Cerebellar nuclear complex (tissue), 1 donor: ENCODE data around the gene CSNK1G1.
"Not testable (repeated sequence)": the region's sequence is repeated elsewhere in the genome, so short reads cannot be mapped to it uniquely, and the experiment has no call there.

ENCODE experiments used
- DNase-seq, 2 experiments: peaks; one replicate each; lab custom pipeline; 2025; lab: John Stamatoyannopoulos, UW

Gene CSNK1G1

DNA sequence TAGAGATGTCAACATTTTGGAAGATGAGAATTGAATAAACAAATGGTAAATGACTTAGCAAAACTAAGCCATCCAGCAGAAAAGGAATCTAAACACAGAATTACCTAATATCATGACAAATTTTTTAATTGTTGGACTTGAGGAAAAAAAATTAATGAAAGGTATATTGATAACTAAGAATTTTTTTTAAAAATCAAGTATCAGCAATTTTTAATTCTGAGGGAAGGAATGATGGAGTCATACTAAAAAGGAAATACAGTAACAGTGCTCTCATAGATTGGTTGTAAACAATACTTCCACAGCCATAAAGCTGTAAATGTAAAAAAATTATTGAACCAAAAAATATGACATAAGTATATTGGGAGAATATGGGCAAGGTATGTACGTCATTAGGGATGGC lies 68.0 kb downstream of the CSNK1G1 start:
- DNase-seq, result no peak

GRCh38 chr15:64286473-64286872 lies 69.5 kb downstream of the CSNK1G1 start:
- no peak for DNase-seq

- DNase-seq, result no peak
Observed at GRCh38 chr15:64285871-64286270, 70.1 kb downstream of the CSNK1G1 start.

GRCh38 chr15:64285150-64285549 lies 70.8 kb downstream of the CSNK1G1 start:
- DNase-seq, result no peak

- no peak for DNase-seq
Observed at GRCh38 chr15:64284042-64284441, 71.9 kb downstream of the CSNK1G1 start.

DNA sequence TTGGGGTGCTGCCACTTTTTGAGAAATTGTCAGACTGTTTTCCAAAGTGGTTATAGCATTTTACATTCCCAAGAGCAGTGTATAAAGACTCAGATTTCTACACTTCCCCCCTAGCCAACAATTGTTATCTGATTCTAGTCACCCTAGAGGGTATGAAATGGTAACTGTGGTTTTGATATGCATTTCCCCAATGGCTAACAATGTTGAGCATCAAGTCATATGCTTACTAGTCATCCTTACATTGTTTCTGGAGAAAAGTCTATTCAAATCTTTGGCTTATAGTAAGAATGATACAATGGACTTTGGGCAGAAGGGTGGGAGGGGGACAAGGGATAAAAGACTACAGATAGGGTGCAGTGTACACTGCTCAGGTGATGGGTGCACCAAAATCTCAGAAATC lies 73.3 kb downstream of the CSNK1G1 start:
- no peak for DNase-seq

DNA sequence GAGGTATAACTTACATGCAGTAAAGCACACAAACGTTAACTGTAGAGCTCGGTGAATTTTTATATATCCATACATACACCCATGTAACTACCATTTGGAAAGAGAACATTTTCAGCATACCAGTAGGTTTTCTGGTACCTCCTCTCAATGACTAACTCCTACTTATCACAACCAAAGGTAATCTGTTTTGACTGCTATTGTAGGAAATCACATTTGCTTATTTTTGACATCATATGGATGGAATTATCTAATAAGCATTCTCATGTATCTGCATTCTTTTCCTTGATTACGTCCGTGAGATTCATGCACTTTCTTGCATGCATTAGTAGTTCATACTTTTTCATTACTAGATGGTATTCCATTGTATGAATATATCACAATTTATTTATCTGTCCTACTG lies 76.8 kb downstream of the CSNK1G1 start:
- DNase-seq, result no peak

DNA sequence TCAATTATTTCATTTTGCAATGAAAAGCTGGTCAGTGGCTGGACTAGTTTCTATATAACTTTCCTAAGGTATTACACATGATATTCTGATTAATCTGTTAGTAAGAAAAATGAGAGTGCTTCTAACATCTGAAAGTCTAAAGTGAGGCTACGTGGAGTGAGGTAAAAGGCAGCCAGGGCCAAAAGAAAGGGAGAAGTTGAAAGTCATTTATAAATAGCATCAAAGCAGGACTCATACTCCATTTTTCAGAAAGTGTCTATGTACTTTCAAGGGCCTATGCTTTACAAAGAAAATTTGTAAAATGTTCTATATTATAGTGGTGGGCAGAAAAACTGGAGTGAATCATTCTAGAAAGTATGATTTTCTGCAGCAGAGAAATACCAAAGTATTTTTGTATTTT lies 80.0 kb downstream of the CSNK1G1 start:
- DNase-seq, result no peak

GRCh38 chr15:64274341-64274950 lies 81.5 kb downstream of the CSNK1G1 start:
- DNase-seq, result no peak

DNA sequence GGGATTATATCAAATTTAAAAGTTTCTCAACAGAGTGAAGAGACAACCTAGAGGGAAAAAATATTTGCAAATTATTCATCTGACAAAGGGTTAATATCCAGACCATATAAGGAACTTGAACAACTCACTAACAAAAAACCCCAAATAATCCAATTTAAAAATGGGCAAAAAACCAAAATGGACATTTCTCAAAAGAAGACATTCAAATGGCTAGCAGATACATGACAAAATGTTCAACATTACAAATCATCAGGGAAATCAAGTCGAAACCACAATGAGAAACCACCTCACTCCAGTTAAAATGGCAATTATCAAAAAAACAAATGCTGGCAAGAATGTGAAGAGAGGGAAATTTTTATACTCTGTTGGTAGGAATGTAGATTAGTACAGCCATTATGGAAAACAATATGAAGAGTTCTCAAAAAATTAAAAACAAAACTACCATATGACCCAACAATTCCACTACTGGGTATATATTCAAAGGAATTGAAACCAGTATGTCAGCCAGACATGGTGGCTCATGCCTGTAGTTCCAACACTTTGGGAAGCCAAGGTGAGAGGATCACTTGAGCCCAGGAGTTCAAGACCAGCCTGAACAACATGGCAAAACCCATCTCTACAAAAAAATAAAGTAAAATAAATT lies 88.5 kb downstream of the CSNK1G1 start:
- no peak for DNase-seq

DNA sequence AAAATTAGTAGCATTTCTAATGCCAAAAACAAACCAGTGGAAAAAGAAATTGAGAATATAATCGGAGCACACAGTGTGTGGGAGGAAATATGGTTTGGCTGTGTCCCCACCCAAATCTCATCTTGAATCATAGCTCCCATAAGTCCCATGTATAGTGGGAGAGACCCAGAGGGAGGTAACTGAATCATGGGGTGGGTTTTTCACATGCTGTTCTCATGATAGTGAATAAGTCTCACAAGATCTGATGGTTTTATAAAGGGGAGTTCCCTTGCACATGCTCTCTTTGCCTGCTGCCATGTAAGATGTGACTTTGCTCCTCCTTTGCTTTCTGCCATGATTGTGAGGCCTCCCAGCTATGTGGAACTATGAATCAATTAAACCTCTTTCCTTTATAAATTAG lies 90.8 kb downstream of the CSNK1G1 start:
- DNase-seq, result not testable (repeated sequence)

DNA sequence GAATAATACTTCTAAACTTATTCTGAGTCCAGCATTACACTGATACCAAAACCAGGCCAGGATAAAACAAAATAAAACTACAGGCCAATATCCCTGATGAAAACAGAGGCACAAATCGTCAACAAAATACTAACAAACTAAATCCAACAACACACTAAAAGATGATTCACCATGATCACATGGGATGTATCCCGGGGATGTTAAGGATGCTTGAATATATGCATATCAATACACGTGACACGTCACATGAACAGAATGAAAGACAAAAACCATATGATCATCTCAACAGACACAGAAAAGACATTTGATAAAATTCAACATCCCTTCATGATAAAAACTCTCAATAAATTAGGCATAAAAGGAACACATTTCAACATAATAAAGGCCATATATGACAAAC lies 91.5 kb downstream of the CSNK1G1 start:
- no peak for DNase-seq

DNA sequence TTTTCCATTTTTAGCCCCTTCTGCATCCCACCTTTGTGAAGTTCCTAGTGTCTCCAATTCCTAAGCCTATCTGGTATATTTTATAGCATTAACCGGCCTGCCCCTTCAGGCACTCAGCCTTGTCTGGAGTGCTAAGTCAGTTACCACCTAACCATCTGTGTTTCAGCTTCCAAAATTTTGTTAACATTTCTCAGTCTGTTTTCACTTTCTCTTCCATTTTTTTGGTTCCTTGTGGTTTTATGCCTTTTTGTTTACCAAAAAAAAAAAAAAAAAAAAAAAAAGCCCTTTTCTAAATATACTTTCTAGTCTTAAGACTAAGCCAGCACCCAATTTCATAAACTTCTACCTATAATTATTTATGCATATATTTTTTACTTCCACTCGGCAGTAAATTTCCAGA lies 92.4 kb downstream of the CSNK1G1 start:
- DNase-seq, result no peak

DNA sequence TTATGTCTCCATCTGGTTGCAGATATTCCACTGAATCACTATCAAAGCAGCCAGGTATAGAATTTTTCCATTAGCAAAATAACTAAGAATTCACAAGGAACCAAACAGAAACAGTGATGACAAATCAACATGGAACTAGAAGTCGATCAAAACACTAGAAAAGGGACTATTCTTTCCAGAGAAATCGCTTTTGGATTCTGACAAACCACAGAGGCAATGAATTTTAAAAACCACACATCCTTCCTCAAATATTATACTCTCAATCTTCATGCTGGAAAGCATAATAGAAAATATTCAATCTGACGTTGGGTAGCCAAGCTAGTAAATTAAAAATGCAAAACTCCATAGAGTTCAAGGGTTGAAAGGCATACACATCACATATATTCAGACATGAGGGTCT lies 99.9 kb downstream of the CSNK1G1 start:
- no peak for DNase-seq

DNA sequence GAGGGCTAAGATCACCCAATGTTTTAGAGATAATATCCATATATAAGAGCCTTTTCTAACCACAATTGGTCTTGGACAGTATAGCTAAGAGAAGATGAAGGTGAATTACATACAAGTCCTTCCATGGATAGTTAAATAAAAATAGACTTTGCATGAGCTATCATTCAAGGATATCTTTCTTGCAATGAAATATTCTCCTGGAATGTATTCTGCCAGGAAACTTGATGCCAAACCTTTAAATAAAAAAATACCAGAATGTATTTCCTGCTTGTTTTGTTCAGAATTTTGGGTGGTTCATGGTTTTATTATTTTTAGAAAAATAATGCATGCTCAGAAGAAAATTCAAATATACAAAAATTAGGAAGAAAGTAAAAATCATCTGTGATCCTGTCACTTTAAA lies 104.3 kb downstream of the CSNK1G1 start:
- no peak for DNase-seq

GRCh38 chr15:64251121-64251520 lies 104.9 kb downstream of the CSNK1G1 start:
- no peak for DNase-seq

DNA sequence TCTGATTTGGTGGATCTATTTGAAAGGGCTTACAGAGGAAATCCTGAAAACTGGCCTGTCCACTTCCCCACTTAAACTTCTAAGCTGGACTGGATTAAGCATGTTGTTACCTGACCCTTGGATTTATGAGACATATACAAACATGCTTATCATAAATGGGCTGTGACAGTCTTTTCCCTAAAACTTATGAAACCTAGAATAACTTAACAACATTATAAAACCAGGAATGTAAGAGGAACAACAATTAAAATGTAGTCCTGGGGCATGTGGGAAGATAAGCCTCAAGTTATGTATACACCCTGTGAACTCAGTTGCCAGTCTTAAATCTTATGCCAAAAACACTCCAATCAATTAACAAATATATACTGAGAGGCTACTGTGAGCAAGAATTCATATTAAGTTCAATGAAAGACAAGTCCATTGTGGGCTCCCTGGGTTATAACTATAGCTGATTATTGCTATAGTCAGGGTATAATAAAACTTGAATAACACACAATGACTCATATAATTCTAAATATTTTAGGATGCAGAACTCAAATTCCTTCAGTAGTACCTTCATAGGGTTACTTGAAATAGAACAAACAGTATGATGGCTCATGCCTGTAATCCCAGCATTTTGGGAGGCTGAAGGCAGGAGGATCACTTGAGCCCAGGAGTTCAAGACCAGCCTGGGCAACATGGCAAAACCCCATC lies 105.9 kb downstream of the CSNK1G1 start:
- no peak for DNase-seq

DNA sequence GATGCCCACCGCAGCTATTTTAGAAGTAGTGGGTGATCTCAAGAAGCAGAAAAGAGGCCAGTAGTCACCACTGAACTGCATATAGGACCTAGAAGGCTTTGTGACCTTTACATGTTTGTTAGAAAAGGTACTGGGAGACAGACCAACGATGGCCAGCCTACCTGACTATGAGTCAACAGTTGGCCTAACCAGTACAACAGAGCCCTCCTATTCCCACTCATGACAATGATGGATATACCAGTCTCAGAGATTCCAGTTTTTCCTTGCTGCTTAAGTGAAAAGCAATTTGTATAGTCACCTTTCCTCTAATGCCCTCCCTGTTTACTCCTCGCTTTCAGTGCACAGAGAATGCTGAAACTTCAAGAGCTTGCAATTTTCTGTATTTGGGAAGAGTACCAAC lies 106.6 kb downstream of the CSNK1G1 start:
- no peak for DNase-seq

GRCh38 chr15:64247906-64248541 lies 107.9 kb downstream of the CSNK1G1 start:
- DNase-seq, result no peak

- no peak for DNase-seq
Observed at GRCh38 chr15:64247535-64247905, 108.5 kb downstream of the CSNK1G1 start.

GRCh38 chr15:64246364-64247189 lies 109.4 kb downstream of the CSNK1G1 start:
- no peak for DNase-seq

DNA sequence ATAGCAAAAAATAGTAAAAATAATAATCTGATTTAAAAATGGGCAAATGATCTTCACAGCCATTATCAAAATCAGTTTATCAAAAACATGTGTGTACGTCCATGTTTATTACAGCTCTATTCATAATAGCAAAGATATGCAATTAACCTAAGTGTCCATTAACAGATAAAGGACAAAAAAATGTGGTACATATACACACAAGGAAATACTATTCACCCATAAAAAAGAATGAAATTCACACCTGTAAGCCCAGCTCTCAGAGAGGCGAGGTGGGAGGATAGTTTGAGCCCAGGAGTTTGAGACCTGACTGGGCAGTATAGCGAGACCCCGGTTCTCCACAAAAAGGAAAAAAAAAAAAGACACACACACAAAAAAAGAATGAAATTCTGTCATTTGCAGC lies 110.6 kb downstream of the CSNK1G1 start:
- DNase-seq, result no peak
